ENCODE data around the gene OPCML.

The OPCML gene

DNA sequence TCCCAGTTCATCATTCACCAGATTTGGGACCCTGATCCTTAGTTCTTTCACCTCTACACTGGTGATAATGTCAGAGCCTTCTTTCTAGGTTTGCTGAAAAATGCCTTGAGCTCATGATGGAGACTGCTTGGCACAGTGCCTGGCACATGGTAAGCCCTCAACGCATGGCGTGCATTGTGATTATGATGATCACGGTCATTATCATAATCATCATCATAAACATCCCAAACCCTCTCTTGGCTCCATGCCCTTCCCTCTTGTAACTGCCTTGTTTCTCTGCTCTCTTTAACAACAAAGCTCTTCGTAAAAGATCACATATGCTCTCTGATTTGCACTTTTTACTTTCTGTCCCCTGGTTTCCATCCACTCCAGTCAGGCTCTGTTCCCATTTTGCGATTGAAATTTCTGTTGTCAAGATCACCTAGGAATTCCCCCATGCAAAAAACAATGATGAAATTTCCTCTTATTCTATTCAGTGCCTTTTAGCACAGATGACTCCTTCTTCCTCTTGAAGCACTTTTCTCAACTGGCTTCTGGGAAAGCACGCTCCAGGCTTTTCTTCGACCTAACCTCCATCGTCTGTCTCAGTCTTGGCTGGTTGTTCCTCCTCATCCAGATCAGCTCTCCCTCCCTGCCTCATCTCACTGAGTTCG is 479.1 kb downstream of the OPCML start:
- TF ChIP-seq, protein P1, sequence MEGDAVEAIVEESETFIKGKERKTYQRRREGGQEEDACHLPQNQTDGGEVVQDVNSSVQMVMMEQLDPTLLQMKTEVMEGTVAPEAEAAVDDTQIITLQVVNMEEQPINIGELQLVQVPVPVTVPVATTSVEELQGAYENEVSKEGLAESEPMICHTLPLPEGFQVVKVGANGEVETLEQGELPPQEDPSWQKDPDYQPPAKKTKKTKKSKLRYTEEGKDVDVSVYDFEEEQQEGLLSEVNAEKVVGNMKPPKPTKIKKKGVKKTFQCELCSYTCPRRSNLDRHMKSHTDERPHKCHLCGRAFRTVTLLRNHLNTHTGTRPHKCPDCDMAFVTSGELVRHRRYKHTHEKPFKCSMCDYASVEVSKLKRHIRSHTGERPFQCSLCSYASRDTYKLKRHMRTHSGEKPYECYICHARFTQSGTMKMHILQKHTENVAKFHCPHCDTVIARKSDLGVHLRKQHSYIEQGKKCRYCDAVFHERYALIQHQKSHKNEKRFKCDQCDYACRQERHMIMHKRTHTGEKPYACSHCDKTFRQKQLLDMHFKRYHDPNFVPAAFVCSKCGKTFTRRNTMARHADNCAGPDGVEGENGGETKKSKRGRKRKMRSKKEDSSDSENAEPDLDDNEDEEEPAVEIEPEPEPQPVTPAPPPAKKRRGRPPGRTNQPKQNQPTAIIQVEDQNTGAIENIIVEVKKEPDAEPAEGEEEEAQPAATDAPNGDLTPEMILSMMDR (IDR thresholded peaks at IDR 0.05; ENCODE audit: control insufficient read depth, insufficient read depth, low read depth, low read length, missing control alignments), result no peak
- no peak for DNase-seq (ENCODE audit: low read depth)

DNA sequence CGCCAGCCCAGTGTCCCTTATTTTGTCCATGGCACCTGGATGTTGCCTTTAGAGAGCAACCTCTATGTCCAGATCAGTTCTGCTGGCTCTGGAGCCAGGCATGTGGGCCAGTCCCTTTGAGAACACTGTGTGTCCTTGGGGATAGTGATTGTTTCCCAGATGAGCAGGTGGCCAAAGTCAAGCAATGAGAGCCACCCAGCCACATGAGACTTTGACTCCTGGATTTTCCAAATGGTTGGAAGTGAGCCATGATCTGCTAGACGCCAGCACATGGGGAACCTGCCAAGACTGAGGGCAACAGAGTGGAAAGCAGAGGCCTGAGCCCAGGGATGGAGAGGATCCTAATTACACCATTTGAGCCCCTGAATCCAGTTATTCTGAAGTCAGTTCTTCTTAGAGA is 479.8 kb downstream of the OPCML start:
- no peak for DNase-seq (ENCODE audit: low read depth)
- H3K4me3 ChIP-seq (ENCODE audit: control insufficient read depth, low read depth, low read length), result no peak overlapping the region
- TF ChIP-seq, protein P1 (IDR thresholded peaks at IDR 0.05; ENCODE audit: control insufficient read depth, insufficient read depth, low read depth, low read length, missing control alignments), result no peak

More for the DNA sequence above, 479.1 kb downstream of the OPCML start:
- H3K4me3 ChIP-seq (ENCODE audit: control insufficient read depth, low read depth, low read length), result no peak overlapping the region

DNA sequence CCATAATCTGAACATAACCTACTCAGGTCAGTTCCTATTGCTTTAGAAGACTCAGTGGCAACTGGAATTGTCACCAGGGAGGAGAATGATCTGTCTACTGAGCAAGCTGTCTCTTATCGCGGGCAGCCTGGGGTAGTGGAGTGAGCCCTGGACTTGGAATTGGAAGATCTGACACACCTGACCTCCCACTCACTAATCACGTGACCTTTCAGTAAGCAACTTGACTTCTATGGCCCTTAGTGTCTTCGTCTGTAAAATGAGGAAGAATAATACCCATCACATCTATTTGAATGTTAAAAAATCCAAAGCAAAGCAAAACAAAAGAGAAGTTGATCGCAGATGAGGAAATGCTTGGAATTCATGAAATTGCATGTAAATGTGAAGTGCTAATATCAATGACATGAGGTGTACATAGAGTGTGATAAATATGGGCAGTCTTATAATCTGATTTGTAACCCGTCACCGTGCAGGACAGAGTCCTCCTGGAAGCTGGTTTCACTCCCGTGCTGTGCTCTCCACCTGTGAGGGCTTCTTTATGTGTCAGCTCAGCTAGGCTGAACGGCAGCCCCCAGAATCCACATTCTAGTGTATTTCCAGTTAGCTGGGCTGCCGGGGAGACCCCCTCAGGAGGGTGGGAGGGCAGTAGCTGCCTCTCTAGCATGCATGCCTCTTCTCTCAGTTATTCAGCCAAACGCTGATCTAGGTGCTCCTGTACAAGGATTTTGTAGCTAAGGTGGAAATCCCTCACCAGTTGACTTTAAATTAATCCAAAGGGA is 482.9 kb downstream of the OPCML start:
- TF ChIP-seq, protein P1 (IDR thresholded peaks at IDR 0.05; ENCODE audit: control insufficient read depth, insufficient read depth, low read depth, low read length, missing control alignments), result no peak
- DNase-seq (ENCODE audit: low read depth), result no peak
- H3K4me3 ChIP-seq (ENCODE audit: control insufficient read depth, low read depth, low read length), result no peak overlapping the region

DNA sequence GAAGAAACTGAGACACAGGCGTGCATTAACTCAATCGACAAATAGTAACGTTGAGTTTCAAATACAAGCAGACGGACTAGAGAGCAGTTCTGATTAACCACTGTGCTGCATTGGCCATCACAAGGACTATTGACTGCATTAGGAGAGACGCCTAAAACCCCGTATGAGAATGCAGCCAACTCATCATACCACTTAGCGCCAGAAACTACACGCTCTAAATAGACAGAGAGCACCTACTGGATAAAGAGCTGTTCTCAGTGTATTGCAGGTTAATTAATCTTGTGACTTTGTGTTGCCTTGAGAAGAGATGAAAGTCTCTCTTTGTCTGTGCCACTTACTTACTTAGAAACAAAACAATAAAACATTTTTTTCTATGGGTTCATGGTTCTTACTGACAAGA is 484.0 kb downstream of the OPCML start:
- TF ChIP-seq, protein P1 (IDR thresholded peaks at IDR 0.05; ENCODE audit: control insufficient read depth, insufficient read depth, low read depth, low read length, missing control alignments), result no peak
- no peak overlapping the region for H3K4me3 ChIP-seq (ENCODE audit: control insufficient read depth, low read depth, low read length)
- no peak for DNase-seq (ENCODE audit: low read depth)

DNA sequence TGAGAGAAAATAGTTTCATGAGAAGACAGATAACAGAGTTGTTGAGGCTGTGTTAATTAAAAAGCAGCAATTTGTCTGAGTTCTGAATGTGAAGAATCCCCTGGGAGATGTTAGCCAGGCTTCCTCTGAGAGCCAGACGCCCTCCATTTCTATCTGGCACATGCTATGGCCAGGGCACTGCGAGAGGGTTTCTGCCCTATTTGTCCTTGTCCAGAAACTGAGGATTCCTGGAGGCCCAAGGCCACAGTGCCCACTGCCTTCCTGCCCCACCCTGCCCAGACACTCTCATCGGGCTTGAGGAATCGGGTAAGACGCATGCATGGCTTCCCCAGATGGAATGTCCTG is 484.6 kb downstream of the OPCML start:
- DNase-seq (ENCODE audit: low read depth), result no peak
- no peak overlapping the region for H3K4me3 ChIP-seq (ENCODE audit: control insufficient read depth, low read depth, low read length)
- TF ChIP-seq, protein P1 (IDR thresholded peaks at IDR 0.05; ENCODE audit: control insufficient read depth, insufficient read depth, low read depth, low read length, missing control alignments), result no peak

DNA sequence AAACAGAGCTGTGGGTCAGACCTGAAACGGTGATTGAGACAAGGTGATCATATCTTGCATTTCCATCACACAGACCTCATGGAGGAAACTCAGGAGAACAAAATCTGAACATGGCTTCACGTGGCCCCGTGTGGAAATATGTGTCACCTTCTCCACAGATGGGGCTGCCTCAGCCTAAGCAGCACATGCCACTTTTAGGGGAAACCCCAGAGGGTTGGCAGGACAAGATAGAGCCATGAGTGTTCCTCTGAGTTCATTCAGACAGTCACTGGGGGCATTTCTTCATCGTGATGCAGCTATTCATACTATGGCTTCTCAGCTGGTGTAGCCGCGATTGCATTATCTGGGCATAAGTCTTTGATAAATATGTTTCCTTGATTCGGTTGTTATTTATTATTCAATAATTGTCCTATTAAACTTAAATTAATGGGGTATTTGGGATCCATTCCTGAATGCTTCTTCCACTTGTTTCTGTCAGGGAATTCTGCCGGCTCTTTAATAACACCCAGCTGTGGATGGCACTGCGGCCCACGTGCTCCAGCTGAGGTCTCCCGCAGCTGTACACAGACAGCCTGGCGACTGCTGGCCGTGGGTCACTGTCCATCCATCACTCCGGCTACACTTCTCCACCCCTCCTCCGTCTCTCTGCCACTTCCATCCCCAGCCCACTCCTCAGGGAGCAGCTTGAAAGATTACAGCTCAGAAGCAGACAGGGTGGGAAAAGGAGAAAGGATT is 485.1 kb downstream of the OPCML start:
- no peak overlapping the region for H3K4me3 ChIP-seq (ENCODE audit: control insufficient read depth, low read depth, low read length)
- TF ChIP-seq, protein P1 (IDR thresholded peaks at IDR 0.05; ENCODE audit: control insufficient read depth, insufficient read depth, low read depth, low read length, missing control alignments), result no peak
- no peak for DNase-seq (ENCODE audit: low read depth)

All from AG09309 (cell line).